ENCODE results near the gene SNX32.
A peak's percentile ranks its signal among the peaks of the same experiment; 100 is the strongest.

The SNX32 gene

GRCh38 chr11:65854161-65854592 lies 20.4 kb downstream of the SNX32 start:
- no peak overlapping the region for H3K4me3 ChIP-seq (replicated peaks; ENCODE audit: low read depth, low read length)
- DNase-seq (ENCODE audit: extremely low read depth, low read depth): no peak
- no peak for TF ChIP-seq CTCF (IDR thresholded peaks at IDR 0.05; ENCODE audit: low read depth, low read length, missing control alignments)

- DNase-seq (ENCODE audit: extremely low read depth, low read depth): no peak
- peak overlapping the region; percentile 80 for H3K4me3 ChIP-seq (replicated peaks; ENCODE audit: low read depth, low read length)
Measured at GRCh38 chr11:65854852-65855837, 21.4 kb downstream of the SNX32 start.

GRCh38 chr11:65855927-65856363 lies 22.2 kb downstream of the SNX32 start:
- DNase-seq (ENCODE audit: extremely low read depth, low read depth): no peak
- no peak for TF ChIP-seq CTCF (IDR thresholded peaks at IDR 0.05; ENCODE audit: low read depth, low read length, missing control alignments)
- peak overlapping the region; percentile 80 for H3K4me3 ChIP-seq (replicated peaks; ENCODE audit: low read depth, low read length)

More at GRCh38 chr11:65854852-65855837, 21.4 kb downstream of the SNX32 start:
- TF ChIP-seq CTCF (IDR thresholded peaks at IDR 0.05; ENCODE audit: low read depth, low read length, missing control alignments): no peak

- no peak for DNase-seq (ENCODE audit: extremely low read depth, low read depth)
- no peak for TF ChIP-seq CTCF (IDR thresholded peaks at IDR 0.05; ENCODE audit: low read depth, low read length, missing control alignments)
- peak overlapping the region; percentile 80 for H3K4me3 ChIP-seq (replicated peaks; ENCODE audit: low read depth, low read length)
Measured at GRCh38 chr11:65856689-65857499, 23.1 kb downstream of the SNX32 start.

GRCh38 chr11:65857500-65857852 lies 23.7 kb downstream of the SNX32 start:
- H3K4me3 ChIP-seq (replicated peaks; ENCODE audit: low read depth, low read length): peak overlapping the region; percentile 80
- DNase-seq (ENCODE audit: extremely low read depth, low read depth): no peak
- no peak for TF ChIP-seq CTCF (IDR thresholded peaks at IDR 0.05; ENCODE audit: low read depth, low read length, missing control alignments)

- peak within 1 kb of the TSS; percentile 80 for H3K4me3 ChIP-seq (replicated peaks; ENCODE audit: low read depth, low read length)
- DNase-seq (ENCODE audit: extremely low read depth, low read depth): peak; percentile 88
- TF ChIP-seq CTCF (IDR thresholded peaks at IDR 0.05; ENCODE audit: low read depth, low read length, missing control alignments): no peak
Measured at GRCh38 chr11:65857853-65858680, 24.3 kb downstream of the SNX32 start, which contains the start of gene CFL1. TSS of gene CFL1 (minus strand) at chr11:65858180. CDS start at chr11:65858099, 81 bp downstream.
